ENCODE measurements around the gene JPT2.

DNA sequence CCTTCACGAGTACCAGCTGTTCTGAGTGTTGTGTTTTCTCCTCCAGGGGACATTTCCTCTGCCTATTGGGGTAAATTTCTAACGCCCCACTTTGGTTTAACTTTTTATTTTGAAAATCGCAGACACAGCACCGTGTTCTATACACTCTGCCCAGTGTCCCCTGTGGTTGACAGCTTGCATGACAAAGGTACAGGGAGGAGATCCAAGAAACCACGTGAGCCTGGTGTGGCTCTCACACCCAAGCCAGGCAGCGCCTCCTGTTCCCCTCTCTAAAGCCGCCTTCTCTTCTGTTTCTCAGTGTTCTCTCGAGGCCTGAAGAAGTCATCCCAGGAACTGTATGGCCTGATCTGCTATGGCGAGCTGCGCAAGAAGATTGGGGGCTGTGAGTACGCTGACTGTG, 40.6 kb upstream of the JPT2 start:
- TF ChIP-seq CTCF (IDR thresholded peaks at IDR 0.05; ENCODE audit: low read depth, low read length, poor library complexity, severe bottlenecking) = no peak
- no peak for TF ChIP-seq EZH2phosphoT487 (IDR thresholded peaks at IDR 0.05; ENCODE audit: borderline replicate concordance, low read length)
